H9 (cell line): Measurements from ENCODE around the gene UPK2. TPM values are rescaled to one million over a fixed set of nuclear protein-coding genes. Genes with fewer than 3 reads are reported as not detected.

Experiments used
- DNase-seq: peaks from one replicate; pipeline ENCODE4 v3.0.0-alpha.2; 2017
- H2AFZ ChIP-seq: one replicate; pipeline ENCODE4 v1.6.1; 2013; ENCODE audit warnings: mild to moderate bottlenecking, low read length, control low read depth, moderate library complexity
- H2AK5ac ChIP-seq: 2 replicates; pipeline ENCODE4 v1.6.1; 2013; ENCODE audit warnings: low read length, control low read depth, mixed read lengths; ENCODE audit not compliant: insufficient read length
- H2BK120ac ChIP-seq: one replicate; pipeline ENCODE4 v1.6.1; 2013; ENCODE audit warnings: low read depth, mild to moderate bottlenecking, low read length, control low read depth, inconsistent platforms; ENCODE audit not compliant: poor library complexity, severe bottlenecking
- H2BK12ac ChIP-seq: 2 replicates; pipeline ENCODE4 v1.6.1; 2013; ENCODE audit warnings: low read length, control low read depth, mixed read lengths, low read depth; ENCODE audit not compliant: insufficient read length
- H2BK15ac ChIP-seq: 2 replicates; pipeline ENCODE4 v1.6.1; 2013; ENCODE audit warnings: low read depth, low read length, control low read depth
- H2BK20ac ChIP-seq: one replicate; pipeline ENCODE4 v1.6.1; 2013; ENCODE audit warnings: low read depth, mild to moderate bottlenecking, low read length, control low read depth, inconsistent platforms; ENCODE audit not compliant: poor library complexity, severe bottlenecking
- H2BK5ac ChIP-seq: 2 replicates; pipeline ENCODE4 v1.6.1; 2013; ENCODE audit warnings: low read length, control low read depth, mixed read lengths; ENCODE audit not compliant: insufficient read length
- H3K14ac ChIP-seq: 2 replicates; pipeline ENCODE4 v1.6.1; 2013; ENCODE audit warnings: low read length, control low read depth; ENCODE audit not compliant: insufficient read depth
- H3K18ac ChIP-seq: 2 replicates; pipeline ENCODE4 v1.6.1; 2013; ENCODE audit warnings: low read depth, mild to moderate bottlenecking, mixed read lengths, low read length, control low read depth; ENCODE audit not compliant: insufficient read length
- H3K23ac ChIP-seq: 2 replicates; pipeline ENCODE4 v1.6.1; 2013; ENCODE audit warnings: low read length, control low read depth, mixed read lengths, low read depth; ENCODE audit not compliant: insufficient read length
- H3K23me2 ChIP-seq: 2 replicates; pipeline ENCODE4 v1.6.1; 2013; ENCODE audit warnings: low read depth, mild to moderate bottlenecking, mixed read lengths, low read length, control low read depth; ENCODE audit not compliant: insufficient read length, poor library complexity, severe bottlenecking
- H3K27ac ChIP-seq: 2 replicates; pipeline ENCODE4 v1.5.1; 2013; ENCODE audit warnings: low read length, control low read depth, mixed read lengths, low read depth; ENCODE audit not compliant: insufficient read length
- H3K27me3 ChIP-seq: 2 replicates; pipeline ENCODE4 v1.6.1; 2013; ENCODE audit warnings: low read length, control low read depth, inconsistent platforms; ENCODE audit not compliant: insufficient read depth
- H3K4ac ChIP-seq: 2 replicates; pipeline ENCODE4 v1.6.1; 2013; ENCODE audit warnings: low read depth, mild to moderate bottlenecking, control low read depth, inconsistent platforms, low read length, moderate library complexity
- H3K4me1 ChIP-seq: 2 replicates; pipeline ENCODE4 v1.6.1; 2013; ENCODE audit warnings: low read length, control low read depth, inconsistent platforms; ENCODE audit not compliant: insufficient read depth
- H3K4me2 ChIP-seq: 2 replicates; pipeline ENCODE4 v1.6.1; 2013; ENCODE audit warnings: low read length, control low read depth, mixed read lengths; ENCODE audit not compliant: insufficient read length, insufficient read depth
- H3K56ac ChIP-seq: 2 replicates; pipeline ENCODE4 v1.6.1; 2013; ENCODE audit warnings: low read depth, mild to moderate bottlenecking, mixed read lengths, low read length, control low read depth; ENCODE audit not compliant: insufficient read length
- H3K79me1 ChIP-seq: 2 replicates; pipeline ENCODE4 v1.6.1; 2013; ENCODE audit warnings: low read depth, mild to moderate bottlenecking, moderate library complexity, low read length, control low read depth, inconsistent platforms; ENCODE audit not compliant: insufficient read depth, poor library complexity, severe bottlenecking
- H3K79me2 ChIP-seq: 2 replicates; pipeline ENCODE4 v1.6.1; 2013; ENCODE audit warnings: low read length, control low read depth, inconsistent platforms; ENCODE audit not compliant: insufficient read depth
- H3K9ac ChIP-seq: 2 replicates; pipeline ENCODE4 v1.6.1; 2013; ENCODE audit warnings: low read length, control low read depth, mixed read lengths; ENCODE audit not compliant: insufficient read length; ENCODE audit errors: extremely low read depth
- H3K9me3 ChIP-seq: one replicate; pipeline ENCODE4 v1.6.1; 2013; ENCODE audit warnings: low read depth, low read length, inconsistent platforms; ENCODE audit not compliant: control insufficient read depth
- H3T11ph ChIP-seq: one replicate; pipeline ENCODE4 v1.6.1; 2013; ENCODE audit warnings: mild to moderate bottlenecking, low read length, control low read depth, inconsistent platforms
- H4K20me1 ChIP-seq: one replicate; pipeline ENCODE4 v1.6.1; 2013; ENCODE audit not compliant: control insufficient read depth, insufficient read length, insufficient read depth
- H4K5ac ChIP-seq: 2 replicates; pipeline ENCODE4 v1.6.1; 2013; ENCODE audit warnings: low read depth, mild to moderate bottlenecking, mixed read lengths, low read length, control low read depth; ENCODE audit not compliant: insufficient read length
- H4K8ac ChIP-seq: replicated peaks from 2 replicates; pipeline ENCODE4 v1.6.1; 2013; ENCODE audit warnings: low read length, control low read depth, mixed read lengths, low read depth; ENCODE audit not compliant: insufficient read length
- H4K91ac ChIP-seq: 2 replicates; pipeline ENCODE4 v1.6.1; 2013; ENCODE audit warnings: low read depth, mild to moderate bottlenecking, moderate library complexity, mixed read lengths, low read length, control low read depth; ENCODE audit not compliant: insufficient read length
- H3K27ac Mint-ChIP-seq, 3 experiments: 2 replicates in 2 of 3; 3 replicates in 1 of 3; pipeline ENCODE4 v1.8.0; 2020 to 2021; ENCODE audit warnings: mixed read lengths in 3 of 3, mild to moderate bottlenecking in 1 of 3, moderate library complexity in 1 of 3
- H3K27me3 Mint-ChIP-seq: 2 replicates; pipeline ENCODE4 v1.8.0; 2021; ENCODE audit warnings: low read depth, mild to moderate bottlenecking, moderate library complexity, mixed read lengths
- H3K36me3 Mint-ChIP-seq, 3 experiments: 2 replicates in 2 of 3; 3 replicates in 1 of 3; pipeline ENCODE4 v1.8.0; 2020 to 2021; ENCODE audit warnings: low read depth in 3 of 3, mixed read lengths in 3 of 3; ENCODE audit not compliant: insufficient read depth in 1 of 3
- H3K4me1 Mint-ChIP-seq, 2 experiments: 2 replicates each; pipeline ENCODE4 v1.8.0; 2020; ENCODE audit warnings: mixed read lengths in 2 of 2
- H3K4me3 Mint-ChIP-seq, 2 experiments: 2 replicates in 1 of 2; 3 replicates in 1 of 2; pipeline ENCODE4 v1.8.0; 2020 to 2021; ENCODE audit warnings: mild to moderate bottlenecking in 2 of 2, mixed read lengths in 2 of 2, moderate library complexity in 1 of 2
- H3K9me3 Mint-ChIP-seq, 2 experiments: 2 replicates in 1 of 2; 3 replicates in 1 of 2; pipeline ENCODE4 v1.8.0; 2020; ENCODE audit warnings: mild to moderate bottlenecking in 2 of 2, mixed read lengths in 2 of 2, moderate library complexity in 1 of 2
- WGBS: extraction: QIAGEN DNeasy Blood & Tissue Kit; methylation state at CpG from one replicate; pipeline ENCODE4 v1.1.7; 2013; ENCODE audit warnings: missing lambda C conversion rate, low lambda C conversion rate, mixed read lengths; ENCODE audit not compliant: insufficient read length; ENCODE audit errors: extremely low coverage; 5-methylcytosine and 5-hydroxymethylcytosine counted together
- total RNA-seq: library from RNA; stranded (reverse); gene quantifications from 2 replicates; pipeline ENCODE4 v1.2.1, GENCODE V29; 2021
- TF ChIP-seq, protein P1 (sequence below): fragments of 200-600 bp; sonication (generic); conservative IDR thresholded peaks from 3 replicates; pipeline ENCODE4 v1.8.0; 2021; ENCODE audit warnings: antibody characterized with exemption, mild to moderate bottlenecking

The UPK2 gene
- total RNA-seq, 1 experiment from 2014 or later, result 0.33 TPM

DNA sequence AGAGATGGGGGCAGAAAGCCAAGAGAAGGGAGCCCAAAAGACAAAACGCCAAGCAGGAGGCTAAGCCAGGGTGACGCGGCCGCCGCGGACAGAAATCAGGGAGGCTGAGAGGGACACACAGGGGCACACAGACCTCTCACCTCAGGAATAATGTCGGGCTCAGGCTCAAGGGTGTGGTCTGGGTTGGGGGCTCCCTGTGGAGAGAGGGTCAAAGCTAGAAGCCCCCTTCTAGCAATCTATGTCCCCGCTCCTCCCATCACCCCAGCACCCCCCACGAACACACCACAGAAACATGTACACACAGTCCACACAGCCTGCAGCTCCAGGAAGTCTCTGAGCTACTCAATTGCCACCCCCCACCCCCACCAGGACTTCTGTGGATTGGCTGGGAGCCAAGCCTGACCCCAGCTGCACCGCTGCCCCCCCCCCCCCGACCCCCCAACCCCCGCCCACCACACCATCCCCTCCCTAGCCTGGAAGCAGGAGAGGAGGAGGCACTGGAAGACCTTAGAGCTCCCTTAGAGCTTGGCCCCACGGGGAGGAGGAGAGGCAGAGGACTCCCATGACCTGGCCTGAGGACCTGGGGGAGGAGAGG lies 37.3 kb upstream of the UPK2 start:
- H3K14ac ChIP-seq, result peak overlapping the region; percentile 73
- H3K27me3 ChIP-seq, result no peaks in the 10 kb centered on the region
- H2AFZ ChIP-seq, result no peak overlapping the region
- H3T11ph ChIP-seq, result no peak overlapping the region
- no peak overlapping the region for H4K5ac ChIP-seq
- peaks cover 2 to 12% (median 10%) of the 10 kb centered on the region in 3 experiments; a peak in 4 of 7 replicates for H3K36me3 Mint-ChIP-seq
- no peak overlapping the region for H2BK15ac ChIP-seq
- peak overlapping the region; percentile 45 for H3K18ac ChIP-seq
- peak overlapping the region; percentile 29 for H3K4me2 ChIP-seq
- H3K4me3 Mint-ChIP-seq, result peak overlapping the region; percentile 61 to 74
- no peak overlapping the region for H3K56ac ChIP-seq
- H3K23ac ChIP-seq, result no peak overlapping the region
- H3K27me3 Mint-ChIP-seq, result no peaks in the 10 kb centered on the region
- H3K4ac ChIP-seq, result no peak overlapping the region
- no peak overlapping the region for H3K9ac ChIP-seq
- H2BK12ac ChIP-seq, result peak overlapping the region; percentile 37
- TF ChIP-seq, protein P1, sequence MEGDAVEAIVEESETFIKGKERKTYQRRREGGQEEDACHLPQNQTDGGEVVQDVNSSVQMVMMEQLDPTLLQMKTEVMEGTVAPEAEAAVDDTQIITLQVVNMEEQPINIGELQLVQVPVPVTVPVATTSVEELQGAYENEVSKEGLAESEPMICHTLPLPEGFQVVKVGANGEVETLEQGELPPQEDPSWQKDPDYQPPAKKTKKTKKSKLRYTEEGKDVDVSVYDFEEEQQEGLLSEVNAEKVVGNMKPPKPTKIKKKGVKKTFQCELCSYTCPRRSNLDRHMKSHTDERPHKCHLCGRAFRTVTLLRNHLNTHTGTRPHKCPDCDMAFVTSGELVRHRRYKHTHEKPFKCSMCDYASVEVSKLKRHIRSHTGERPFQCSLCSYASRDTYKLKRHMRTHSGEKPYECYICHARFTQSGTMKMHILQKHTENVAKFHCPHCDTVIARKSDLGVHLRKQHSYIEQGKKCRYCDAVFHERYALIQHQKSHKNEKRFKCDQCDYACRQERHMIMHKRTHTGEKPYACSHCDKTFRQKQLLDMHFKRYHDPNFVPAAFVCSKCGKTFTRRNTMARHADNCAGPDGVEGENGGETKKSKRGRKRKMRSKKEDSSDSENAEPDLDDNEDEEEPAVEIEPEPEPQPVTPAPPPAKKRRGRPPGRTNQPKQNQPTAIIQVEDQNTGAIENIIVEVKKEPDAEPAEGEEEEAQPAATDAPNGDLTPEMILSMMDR, result no peak
- no CpG with 5 or more reads among the region's 13 CpGs for WGBS
- H3K4me1 Mint-ChIP-seq, result peaks cover 81 to 94% of the 10 kb centered on the region in 2 experiments
- no peaks in the 10 kb centered on the region for H3K9me3 ChIP-seq
- H3K27ac Mint-ChIP-seq, result peak overlapping the region; percentile 73 to 98 (median 94); a peak in 6 of 7 replicates
- no peak overlapping the region for H2BK120ac ChIP-seq
- peaks cover 16% of the 10 kb centered on the region for H3K23me2 ChIP-seq
- H4K8ac ChIP-seq, result no peak overlapping the region
- H3K27ac ChIP-seq, result no peak overlapping the region
- H3K4me1 ChIP-seq, result peaks cover 38% of the 10 kb centered on the region
- H3K79me2 ChIP-seq, result peaks cover 21% of the 10 kb centered on the region; the same call in 1 of the 2 replicates
- peak overlapping the region; percentile 32 for H2AK5ac ChIP-seq
- no peaks in the 10 kb centered on the region for H4K20me1 ChIP-seq
- no peak overlapping the region for H2BK5ac ChIP-seq
- H3K79me1 ChIP-seq, result peaks cover 5% of the 10 kb centered on the region
- no peak overlapping the region for H4K91ac ChIP-seq
- no peak overlapping the region for H2BK20ac ChIP-seq
- no peaks in the 10 kb centered on the region; a peak in 1 of 5 replicates for H3K9me3 Mint-ChIP-seq
- DNase-seq, result no peak
